ENCODE data around the gene FBXO42. TPM values are rescaled to one million over a fixed set of nuclear protein-coding genes. Genes with fewer than 3 reads are reported as not detected.

Gene FBXO42
- total and polyA plus RNA-seq, 2 of the 8 experiments (the other 6 are each of a cell fraction or from before 2014, with no cell fraction given), result 15.1 to 17.0 TPM

GRCh38 chr1:16286122-16286521, 66.2 kb downstream of the FBXO42 start:
- Histone ChIP-seq H3K56ac (replicated peaks; ENCODE audit: insufficient read length, low read depth, low read length) (no peak overlapping the region), H3K36me3 (ENCODE audit: control insufficient read depth in 2 of 4, insufficient read depth in 4 of 4, low read length in 3 of 4) (no peaks in the 10 kb centered on the region), H3K4me3 (ENCODE audit: extremely low read depth in 1 of 4, insufficient read depth in 2 of 4, low read depth in 3 of 4, low read length in 4 of 4) (no peak overlapping the region), H4K5ac (ENCODE audit: insufficient read length, low read depth, low read length) (no peak overlapping the region), H3K27ac (ENCODE audit: low read depth, low read length) (no peak overlapping the region), H3K9ac (replicated peaks in 1 of 4; ENCODE audit: extremely low read depth in 1 of 4, low read depth in 3 of 4, low read length in 3 of 4) (no peak overlapping the region), H4K8ac (ENCODE audit: extremely low read depth, insufficient read depth, low read length) (no peak overlapping the region), H3K27me3 (replicated peaks in 1 of 4; ENCODE audit: control insufficient read depth in 3 of 4, extremely low read depth in 1 of 4, insufficient read depth in 3 of 4, low read length in 3 of 4) (no peaks in the 10 kb centered on the region), H3K18ac (ENCODE audit: extremely low read depth, low read length) (no peak overlapping the region), H2BK15ac (ENCODE audit: low read length) (no peak overlapping the region), H3K4ac (replicated peaks; ENCODE audit: insufficient read length, low read depth, low read length) (no peak overlapping the region), H2AFZ (ENCODE audit: low read length) (no peak overlapping the region), H3K9me3 (ENCODE audit: insufficient read depth in 2 of 2, low read depth in 1 of 2, low read length in 1 of 2) (no peaks in the 10 kb centered on the region), H3K14ac (ENCODE audit: insufficient read length) (no peak overlapping the region), H3K4me1 (replicated peaks in 1 of 4; ENCODE audit: control insufficient read depth in 3 of 4, insufficient read depth in 4 of 4, low read length in 3 of 4) (no peaks in the 10 kb centered on the region), H2AK5ac (ENCODE audit: low read depth, low read length) (no peak overlapping the region), H3K23me2 (ENCODE audit: low read depth, low read length) (no peaks in the 10 kb centered on the region; the same call in 1 of the 2 replicates), H2BK20ac (ENCODE audit: low read length) (no peak overlapping the region), H3K23ac (ENCODE audit: insufficient read length) (no peak overlapping the region), H2BK120ac (replicated peaks; ENCODE audit: low read depth, low read length) (no peak overlapping the region), H4K91ac (replicated peaks; ENCODE audit: insufficient read length, low read length) (no peak overlapping the region), H2BK12ac (ENCODE audit: low read depth, low read length) (no peak overlapping the region), H4K20me1 (replicated peaks in 1 of 2; ENCODE audit: control insufficient read depth in 1 of 2, insufficient read depth in 2 of 2, low read length in 2 of 2) (peaks cover 0 to 3% of the 10 kb centered on the region in 2 experiments), H3K79me2 (ENCODE audit: control insufficient read depth in 1 of 2, insufficient read depth in 2 of 2, low read length in 2 of 2) (no peaks in the 10 kb centered on the region), H3K79me1 (ENCODE audit: low read depth, low read length) (no peaks in the 10 kb centered on the region), H3K4me2 (ENCODE audit: insufficient read depth in 1 of 2, low read depth in 2 of 2, low read length in 2 of 2) (no peak overlapping the region), H2BK5ac (ENCODE audit: low read depth, low read length) (no peak overlapping the region)
- no peak for TF ChIP-seq YY1 (IDR thresholded peaks at IDR 0.05; ENCODE audit: low read depth, low read length)
- no peak for TF ChIP-seq GTF2F1 (IDR thresholded peaks at IDR 0.05; ENCODE audit: borderline replicate concordance, low read depth, low read length)
- no peak for TF ChIP-seq RFX5 (IDR thresholded peaks at IDR 0.05; ENCODE audit: borderline replicate concordance, low read depth, low read length)
- TF ChIP-seq SRF (IDR thresholded peaks at IDR 0.05; ENCODE audit: low read depth, low read length), result no peak
- TF ChIP-seq MAFK (IDR thresholded peaks at IDR 0.05; ENCODE audit: low read depth, low read length), result no peak
- no peak for TF ChIP-seq POU5F1 (IDR thresholded peaks at IDR 0.05; ENCODE audit: low read depth, low read length)
- TF ChIP-seq SP4 (IDR thresholded peaks at IDR 0.05; ENCODE audit: low read length), result no peak
- TF ChIP-seq FOSL1 (IDR thresholded peaks at IDR 0.05; ENCODE audit: insufficient read depth, low read depth, low read length), result no peak
- no peak for TF ChIP-seq HDAC2 (IDR thresholded peaks at IDR 0.05; ENCODE audit: borderline replicate concordance in 1 of 2, low read depth in 2 of 2, low read length in 2 of 2)
- TF ChIP-seq, protein P1, sequence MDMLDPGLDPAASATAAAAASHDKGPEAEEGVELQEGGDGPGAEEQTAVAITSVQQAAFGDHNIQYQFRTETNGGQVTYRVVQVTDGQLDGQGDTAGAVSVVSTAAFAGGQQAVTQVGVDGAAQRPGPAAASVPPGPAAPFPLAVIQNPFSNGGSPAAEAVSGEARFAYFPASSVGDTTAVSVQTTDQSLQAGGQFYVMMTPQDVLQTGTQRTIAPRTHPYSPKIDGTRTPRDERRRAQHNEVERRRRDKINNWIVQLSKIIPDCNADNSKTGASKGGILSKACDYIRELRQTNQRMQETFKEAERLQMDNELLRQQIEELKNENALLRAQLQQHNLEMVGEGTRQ (IDR thresholded peaks at IDR 0.05; ENCODE audit: low read length), result no peak
- no peak for TF ChIP-seq BRCA1 (IDR thresholded peaks at IDR 0.05; ENCODE audit: low read depth, low read length)
- TF ChIP-seq TEAD4 (IDR thresholded peaks at IDR 0.05; ENCODE audit: low read depth, low read length), result no peak
- FAIRE-seq (no peak), DNase-seq (ENCODE audit: low read depth in 1 of 2, low spot score in 2 of 2) (no peak)
- ChIA-PET POLR2A (ENCODE audit: partially characterized antibody) (no interaction called here), CTCF (ENCODE audit: partially characterized antibody) (no interaction called here)
- 97% methylated on average over 4 of the region's 4 CpGs; no CpG with 5 or more reads in 1 of the 2 experiments for WGBS, 2 experiments (ENCODE audit: extremely low coverage in 1 of 2, insufficient coverage in 1 of 2, insufficient read length in 1 of 2, insufficient replicate concordance in 2 of 2, low coverage in 1 of 2, low lambda C conversion rate in 2 of 2, missing lambda C conversion rate in 1 of 2)
